Right lung (tissue), 10 donors: ENCODE data around the gene BLTP3A. TPM values are rescaled to one million over a fixed set of nuclear protein-coding genes. Genes with fewer than 3 reads are reported as not detected.
"Not testable (repeated sequence)": the region's sequence is repeated elsewhere in the genome, so short reads cannot be mapped to it uniquely, and the experiment has no call there.

Experiments
- DNase-seq, 2 donors: peaks; one replicate each; pipeline ENCODE4 v3.0.0-alpha.2; 2013
- long read RNA-seq, 8 donors: transcript quantifications; one replicate each; lab custom pipeline, GENCODE V29; 2026
- polyA plus RNA-seq, 5 donors: library from polyadenylated mRNA; unstranded; fragments of 120-200 nt; gene quantifications; one replicate each; pipeline versions ENCODE4 v1.2.1 to v1.2.3, GENCODE V29; 2013; ENCODE audit warnings: inconsistent platforms in 1 of 5, low replicate concordance in 1 of 5; ENCODE audit not compliant: insufficient read length in 5 of 5, insufficient read depth in 1 of 5

The BLTP3A gene, protein sequence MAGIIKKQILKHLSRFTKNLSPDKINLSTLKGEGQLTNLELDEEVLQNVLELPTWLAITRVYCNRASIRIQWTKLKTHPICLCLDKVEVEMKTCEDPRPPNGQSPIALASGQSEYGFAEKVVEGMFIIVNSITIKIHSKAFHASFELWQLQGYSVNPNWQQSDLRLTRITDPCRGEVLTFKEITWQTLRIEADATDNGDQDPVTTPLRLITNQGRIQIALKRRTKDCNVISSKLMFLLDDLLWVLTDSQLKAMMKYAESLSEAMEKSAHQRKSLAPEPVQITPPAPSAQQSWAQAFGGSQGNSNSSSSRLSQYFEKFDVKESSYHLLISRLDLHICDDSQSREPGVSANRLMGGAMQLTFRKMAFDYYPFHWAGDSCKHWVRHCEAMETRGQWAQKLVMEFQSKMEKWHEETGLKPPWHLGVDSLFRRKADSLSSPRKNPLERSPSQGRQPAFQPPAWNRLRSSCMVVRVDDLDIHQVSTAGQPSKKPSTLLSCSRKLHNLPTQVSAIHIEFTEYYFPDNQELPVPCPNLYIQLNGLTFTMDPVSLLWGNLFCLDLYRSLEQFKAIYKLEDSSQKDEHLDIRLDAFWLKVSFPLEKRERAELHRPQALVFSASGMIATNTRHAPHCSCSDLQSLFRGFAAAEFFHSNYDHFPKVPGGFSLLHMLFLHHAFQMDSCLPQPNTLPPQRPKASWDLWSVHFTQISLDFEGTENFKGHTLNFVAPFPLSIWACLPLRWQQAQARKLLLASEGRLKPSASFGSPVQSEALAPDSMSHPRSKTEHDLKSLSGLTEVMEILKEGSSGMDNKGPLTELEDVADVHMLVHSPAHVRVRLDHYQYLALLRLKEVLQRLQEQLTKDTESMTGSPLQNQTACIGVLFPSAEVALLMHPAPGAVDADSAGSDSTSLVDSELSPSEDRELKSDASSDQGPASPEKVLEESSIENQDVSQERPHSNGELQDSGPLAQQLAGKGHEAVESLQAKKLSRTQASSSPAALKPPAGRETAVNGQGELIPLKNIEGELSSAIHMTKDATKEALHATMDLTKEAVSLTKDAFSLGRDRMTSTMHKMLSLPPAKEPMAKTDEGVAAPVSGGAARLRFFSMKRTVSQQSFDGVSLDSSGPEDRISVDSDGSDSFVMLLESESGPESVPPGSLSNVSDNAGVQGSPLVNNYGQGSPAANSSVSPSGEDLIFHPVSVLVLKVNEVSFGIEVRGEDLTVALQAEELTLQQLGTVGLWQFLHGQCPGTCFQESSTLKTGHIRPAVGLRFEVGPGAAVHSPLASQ (N-terminal part only)
- 10 to 100 TPM in 4 of 5 donors, 1 to 10 TPM in 1; 8.9 to 13.1 (median 12.7) TPM for polyA plus RNA-seq
- long read RNA-seq, donor 1, partial matches to known transcripts, result 46 of 75 reads
- long read RNA-seq, donor 1, other reads (novel, unspliced or antisense), result 29 of 75 reads
- long read RNA-seq, donor 2, partial matches to known transcripts, result 16 of 45 reads
- long read RNA-seq, donor 2, other reads (novel, unspliced or antisense), result 29 of 45 reads
- long read RNA-seq, donor 3, result 0 reads
- long read RNA-seq, donor 4, partial matches to known transcripts, result 32 of 47 reads
- long read RNA-seq, donor 4, other reads (novel, unspliced or antisense), result 15 of 47 reads
- long read RNA-seq, donor 5, result 0 reads
- long read RNA-seq, donor 6, partial matches to known transcripts, result 46 of 81 reads
- long read RNA-seq, donor 6, other reads (novel, unspliced or antisense), result 35 of 81 reads
- long read RNA-seq, donor 7, partial matches to known transcripts, result 65 of 113 reads
- long read RNA-seq, donor 7, other reads (novel, unspliced or antisense), result 48 of 113 reads
- long read RNA-seq, donor 8, result 0 reads

- DNase-seq, result peak; percentile 78 to 82
These were observed at the start of gene BLTP3A for GRCh38 chr6:34791701-34792604. Gene BLTP3A (plus strand): TSS chr6:34792083. CDS start chr6:34792251, 168 bp downstream.

GRCh38 chr6:34742094-34742493 is 49.8 kb upstream of the BLTP3A start:
- DNase-seq, result no peak

GRCh38 chr6:34743625-34744293 is 48.1 kb upstream of the BLTP3A start:
- no peak for DNase-seq

DNA sequence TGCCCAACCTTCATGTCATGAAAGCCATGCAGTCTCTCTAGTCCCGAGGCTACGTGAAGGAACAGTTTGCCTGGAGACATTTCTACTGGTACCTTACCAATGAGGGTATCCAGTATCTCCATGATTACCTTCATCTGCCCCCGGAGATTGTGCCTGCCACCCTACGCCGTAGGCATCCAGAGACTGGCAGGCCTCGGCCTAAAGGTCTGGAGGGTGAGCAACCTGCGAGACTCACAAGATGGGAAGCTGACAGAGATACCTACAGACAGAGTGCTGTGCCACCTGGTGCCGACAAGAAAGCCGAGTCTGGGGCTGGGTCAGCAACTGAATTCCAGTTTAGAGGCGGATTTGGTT is 47.6 kb upstream of the BLTP3A start:
- not testable (repeated sequence) for DNase-seq

DNA sequence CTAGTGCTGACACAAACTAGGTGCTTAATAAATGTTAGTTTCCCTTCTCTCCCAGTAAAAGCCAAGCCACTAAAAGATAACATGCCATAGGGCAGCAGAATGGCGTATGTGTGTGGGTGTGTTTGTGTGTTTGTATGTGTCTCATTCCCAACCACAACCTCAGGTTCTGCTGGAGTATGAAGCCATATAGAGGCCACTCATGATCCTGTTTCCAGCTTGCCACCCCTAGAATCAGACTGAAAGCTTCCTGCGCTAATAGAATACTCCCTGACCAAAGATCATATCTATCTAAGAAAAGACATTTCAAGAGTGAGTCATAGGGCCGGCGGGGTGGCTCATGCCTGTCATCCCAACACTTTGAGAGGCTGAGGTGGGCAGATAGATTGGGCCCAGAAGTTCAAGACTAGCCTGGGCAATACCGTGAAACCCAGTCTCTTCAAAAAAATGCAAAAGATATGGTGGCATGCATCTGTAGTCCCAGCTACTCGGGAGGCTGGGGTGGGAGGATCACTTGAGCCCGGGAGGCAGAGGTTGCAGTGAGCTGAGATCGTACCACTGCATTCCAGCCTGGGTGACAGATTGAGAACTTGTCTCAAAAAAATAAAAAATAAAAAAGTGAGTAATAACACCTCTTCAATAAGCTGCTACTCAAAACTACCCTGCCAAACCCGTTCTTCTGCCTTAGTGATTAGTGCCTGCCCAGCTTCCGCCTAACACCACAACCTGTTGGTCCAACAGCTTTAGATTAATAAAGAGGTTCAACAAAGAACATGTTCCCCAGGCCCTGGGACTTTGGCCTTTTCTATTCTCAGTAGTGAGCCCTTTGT is 46.4 kb upstream of the BLTP3A start:
- DNase-seq, result peak; percentile 63 to 65

DNA sequence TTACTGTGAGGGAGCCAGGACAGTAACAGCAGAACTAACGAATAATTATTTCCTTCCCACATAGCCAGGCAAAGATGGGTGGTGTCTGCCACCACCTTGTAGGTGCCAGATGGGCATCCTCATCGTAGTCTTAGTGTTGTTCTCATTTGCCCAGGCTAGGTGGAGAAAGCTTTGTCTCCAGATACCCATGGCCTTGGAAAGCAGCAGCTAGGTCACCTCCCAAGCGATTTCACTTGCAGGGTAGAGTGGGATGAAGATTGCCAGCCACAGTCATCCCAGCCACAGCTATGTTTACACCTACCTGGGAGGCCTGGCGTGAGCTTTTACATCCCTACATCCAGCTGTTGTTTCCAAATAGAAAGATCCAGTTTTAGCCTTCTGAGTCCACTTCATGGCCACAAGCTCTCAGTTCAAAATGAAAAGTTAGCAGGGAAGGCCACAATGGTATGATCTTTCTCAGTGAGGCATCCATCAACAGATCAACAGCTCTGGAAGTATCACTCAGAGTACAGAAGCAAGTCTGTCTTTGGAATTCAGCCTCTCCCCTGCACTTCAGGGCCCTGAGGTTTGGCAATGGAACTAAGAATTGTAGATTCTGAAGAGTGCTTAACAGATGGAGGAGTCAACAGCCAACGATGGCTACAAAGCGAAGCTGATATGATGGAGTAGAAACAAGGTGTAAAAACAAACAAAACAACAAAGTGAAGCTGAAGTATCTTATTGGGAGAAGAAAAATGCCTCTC is 45.6 kb upstream of the BLTP3A start:
- no peak for DNase-seq

DNA sequence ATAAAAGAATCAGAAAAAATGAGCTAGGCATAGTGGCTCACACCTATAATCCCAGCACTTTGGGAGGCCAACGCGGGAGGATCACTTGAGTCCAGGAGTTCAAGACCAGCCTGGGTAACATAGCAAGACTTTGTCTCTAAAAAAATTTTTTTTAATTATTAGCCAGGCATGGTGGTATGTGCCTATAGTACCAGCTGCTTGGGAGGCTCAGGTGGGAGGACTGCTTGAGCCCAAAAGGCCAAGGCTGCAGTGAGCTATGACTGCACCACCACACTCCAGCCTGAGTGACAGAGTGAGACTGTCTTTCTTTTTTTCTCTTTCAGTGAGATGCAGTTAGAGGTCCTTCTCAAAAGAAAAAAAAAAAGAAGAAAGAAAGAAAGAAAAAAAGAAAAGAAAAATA is 43.1 kb upstream of the BLTP3A start:
- no peak for DNase-seq

GRCh38 chr6:34756513-34756856 is 35.4 kb upstream of the BLTP3A start:
- DNase-seq, result peak in 1 of 2 donors; percentile 6

- peak in 1 of 2 donors; percentile 3 for DNase-seq
These were observed 34.1 kb upstream of the BLTP3A start for GRCh38 chr6:34757687-34758274.

DNA sequence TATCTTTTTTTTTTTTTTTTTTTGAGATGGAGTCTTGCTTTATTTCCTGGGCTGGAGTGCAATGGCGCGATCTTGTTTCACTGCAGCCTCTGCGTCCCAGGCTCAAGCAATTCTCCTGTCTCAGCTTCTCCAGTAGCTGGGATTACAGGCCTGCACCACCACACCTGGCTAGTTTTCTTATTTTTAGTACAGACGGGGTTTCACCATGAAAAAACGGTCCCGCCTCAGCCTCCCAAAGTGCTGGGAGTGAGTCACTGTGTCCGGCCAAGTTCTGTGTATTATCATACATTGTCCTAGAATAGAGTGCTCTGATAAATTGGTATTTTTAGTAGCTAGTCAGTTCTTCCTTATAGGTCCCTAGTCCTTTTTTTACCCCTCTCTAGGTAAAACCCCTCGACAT is 31.8 kb upstream of the BLTP3A start:
- no peak for DNase-seq

DNA sequence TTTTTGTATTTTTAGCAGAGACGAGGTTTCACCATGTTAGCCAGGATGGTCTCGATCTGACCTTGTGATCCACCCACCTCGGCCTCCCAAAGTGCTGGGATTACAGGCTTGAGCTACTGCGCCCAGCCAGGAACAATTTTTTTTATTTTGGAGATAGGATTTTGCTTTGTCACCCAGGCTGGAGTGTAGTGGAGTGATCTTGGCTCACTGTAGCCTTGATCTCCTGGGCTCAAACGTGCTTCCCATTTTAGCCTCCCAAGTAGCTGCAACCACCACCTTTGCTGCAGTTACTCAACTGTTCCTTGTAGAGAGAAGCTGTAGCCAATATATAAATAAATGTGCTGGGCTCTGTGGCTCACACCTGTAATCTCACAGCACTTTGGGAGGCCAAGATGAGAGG is 30.2 kb upstream of the BLTP3A start:
- DNase-seq, result not testable (repeated sequence)

- DNase-seq, result no peak
These were observed 23.7 kb upstream of the BLTP3A start for GRCh38 chr6:34768148-34768547.

GRCh38 chr6:34771727-34772126 is 20.2 kb upstream of the BLTP3A start:
- no peak for DNase-seq

GRCh38 chr6:34772940-34773339 is 18.9 kb upstream of the BLTP3A start:
- DNase-seq, result no peak

DNA sequence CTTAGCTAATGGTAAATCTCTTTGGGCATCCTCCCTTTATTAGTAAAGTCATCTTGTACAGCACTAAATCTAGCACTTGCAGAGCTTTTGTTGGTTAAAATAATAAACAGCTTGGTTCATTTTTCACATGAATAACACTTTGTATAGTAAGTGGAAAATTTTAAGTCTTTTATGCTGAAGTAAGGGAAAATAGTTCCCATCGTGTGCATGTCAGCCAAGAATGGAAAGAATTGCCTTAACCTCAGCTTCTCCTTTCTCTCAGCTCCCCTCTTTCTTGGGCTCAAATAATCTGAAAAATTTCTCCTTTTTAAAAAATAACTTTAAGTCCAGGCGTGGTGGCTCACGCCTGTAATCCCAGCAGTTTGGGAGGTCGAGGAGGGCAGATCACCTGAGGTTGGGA is 18.0 kb upstream of the BLTP3A start:
- DNase-seq, result no peak

DNA sequence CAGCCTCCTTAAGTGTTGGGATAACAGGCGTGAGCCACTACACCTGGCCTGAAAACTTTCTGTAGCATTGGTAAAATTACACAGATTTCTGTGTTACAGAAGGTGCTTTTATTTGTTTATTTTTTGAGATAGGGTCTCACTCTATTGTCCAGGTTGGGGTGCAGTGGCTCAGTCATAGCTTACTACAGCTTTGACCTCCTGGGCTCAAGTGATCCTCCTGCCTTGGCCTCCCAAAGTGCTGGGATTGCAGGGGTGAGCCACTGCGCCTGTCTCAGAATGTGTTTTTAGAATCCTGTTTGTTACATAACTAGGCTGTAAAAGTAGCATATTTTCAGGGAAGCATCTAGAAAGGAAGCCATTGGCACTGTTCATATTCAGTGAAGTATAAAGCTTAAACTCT is 16.9 kb upstream of the BLTP3A start:
- DNase-seq, result no peak

DNA sequence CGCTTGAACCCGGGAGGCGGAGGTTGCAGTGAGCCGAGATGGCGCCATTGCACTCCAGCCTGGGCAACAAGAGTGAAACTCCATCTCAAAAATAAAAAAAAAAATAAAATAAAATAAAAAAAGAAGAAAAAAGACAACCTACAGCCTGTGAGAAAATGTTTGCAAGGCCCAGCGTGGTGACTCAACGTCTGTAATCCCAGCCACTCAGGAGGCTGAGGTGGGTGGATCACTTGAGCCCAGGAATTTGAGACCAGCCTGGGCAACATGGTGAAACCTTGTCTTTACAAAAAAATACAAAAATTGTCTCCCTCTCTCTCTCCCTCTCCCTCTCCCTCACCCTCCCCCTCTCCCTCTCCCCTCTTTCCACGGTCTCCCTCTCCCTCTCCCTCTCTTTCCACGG is 6.5 kb upstream of the BLTP3A start:
- DNase-seq, result not testable (repeated sequence)
